SU-DHL-6 (cell line): ENCODE results near the gene CSF1.

Experiments used
- EZH2phosphoT487 ChIP-seq: fragments of 200-600 bp; sonication (generic), shearing (Covaris generic); conservative IDR thresholded peaks from 2 replicates; pipeline ENCODE4 v1.6.1; 2018; ENCODE audit warnings: mild to moderate bottlenecking, antibody characterized with exemption, low read length, moderate library complexity, mixed read lengths
- TF ChIP-seq, protein P1 (sequence below): fragments of 200-600 bp; sonication (generic); IDR thresholded peaks from one replicate; pipeline ENCODE4 v1.5.1; 2017; ENCODE audit warnings: antibody characterized with exemption, mild to moderate bottlenecking, low read length, moderate library complexity; ENCODE audit not compliant: insufficient read depth, poor library complexity, severe bottlenecking

- TF ChIP-seq, protein P1, sequence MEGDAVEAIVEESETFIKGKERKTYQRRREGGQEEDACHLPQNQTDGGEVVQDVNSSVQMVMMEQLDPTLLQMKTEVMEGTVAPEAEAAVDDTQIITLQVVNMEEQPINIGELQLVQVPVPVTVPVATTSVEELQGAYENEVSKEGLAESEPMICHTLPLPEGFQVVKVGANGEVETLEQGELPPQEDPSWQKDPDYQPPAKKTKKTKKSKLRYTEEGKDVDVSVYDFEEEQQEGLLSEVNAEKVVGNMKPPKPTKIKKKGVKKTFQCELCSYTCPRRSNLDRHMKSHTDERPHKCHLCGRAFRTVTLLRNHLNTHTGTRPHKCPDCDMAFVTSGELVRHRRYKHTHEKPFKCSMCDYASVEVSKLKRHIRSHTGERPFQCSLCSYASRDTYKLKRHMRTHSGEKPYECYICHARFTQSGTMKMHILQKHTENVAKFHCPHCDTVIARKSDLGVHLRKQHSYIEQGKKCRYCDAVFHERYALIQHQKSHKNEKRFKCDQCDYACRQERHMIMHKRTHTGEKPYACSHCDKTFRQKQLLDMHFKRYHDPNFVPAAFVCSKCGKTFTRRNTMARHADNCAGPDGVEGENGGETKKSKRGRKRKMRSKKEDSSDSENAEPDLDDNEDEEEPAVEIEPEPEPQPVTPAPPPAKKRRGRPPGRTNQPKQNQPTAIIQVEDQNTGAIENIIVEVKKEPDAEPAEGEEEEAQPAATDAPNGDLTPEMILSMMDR = no peak
- TF ChIP-seq EZH2phosphoT487 = no peak
Observed at GRCh38 chr1:109944541-109944940, 33.9 kb downstream of the CSF1 start.
